GM12874 (cell line): ENCODE results near the gene MVK.

Experiments used
- CTCF ChIP-seq: IDR thresholded peaks from 2 replicates; pipeline ENCODE4 v1.5.1; 2011; ENCODE audit warnings: low read depth, mild to moderate bottlenecking, control low read depth, low read length, moderate library complexity; ENCODE audit not compliant: insufficient read depth

MVK gene

DNA sequence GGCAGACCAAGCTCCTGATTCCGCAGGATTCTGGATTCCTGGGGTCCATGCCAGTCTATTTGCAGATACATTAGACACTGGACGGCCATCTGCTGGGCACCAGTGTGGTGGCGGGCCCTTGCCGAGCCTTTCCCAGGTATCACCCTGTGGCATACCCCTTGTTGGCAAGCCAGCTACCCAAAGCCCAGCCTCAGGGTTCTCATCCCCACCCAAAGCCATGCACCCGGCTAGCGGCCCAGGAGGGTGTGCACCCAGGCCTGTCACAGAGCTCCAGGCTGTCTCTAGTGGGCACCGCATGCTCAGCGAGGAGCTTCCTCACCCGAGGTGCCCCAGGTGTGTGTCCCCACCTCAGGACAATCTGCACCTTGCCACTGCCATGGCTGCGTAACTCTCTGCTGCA lies 14.0 kb upstream of the MVK start:
- no peak for TF ChIP-seq CTCF

DNA sequence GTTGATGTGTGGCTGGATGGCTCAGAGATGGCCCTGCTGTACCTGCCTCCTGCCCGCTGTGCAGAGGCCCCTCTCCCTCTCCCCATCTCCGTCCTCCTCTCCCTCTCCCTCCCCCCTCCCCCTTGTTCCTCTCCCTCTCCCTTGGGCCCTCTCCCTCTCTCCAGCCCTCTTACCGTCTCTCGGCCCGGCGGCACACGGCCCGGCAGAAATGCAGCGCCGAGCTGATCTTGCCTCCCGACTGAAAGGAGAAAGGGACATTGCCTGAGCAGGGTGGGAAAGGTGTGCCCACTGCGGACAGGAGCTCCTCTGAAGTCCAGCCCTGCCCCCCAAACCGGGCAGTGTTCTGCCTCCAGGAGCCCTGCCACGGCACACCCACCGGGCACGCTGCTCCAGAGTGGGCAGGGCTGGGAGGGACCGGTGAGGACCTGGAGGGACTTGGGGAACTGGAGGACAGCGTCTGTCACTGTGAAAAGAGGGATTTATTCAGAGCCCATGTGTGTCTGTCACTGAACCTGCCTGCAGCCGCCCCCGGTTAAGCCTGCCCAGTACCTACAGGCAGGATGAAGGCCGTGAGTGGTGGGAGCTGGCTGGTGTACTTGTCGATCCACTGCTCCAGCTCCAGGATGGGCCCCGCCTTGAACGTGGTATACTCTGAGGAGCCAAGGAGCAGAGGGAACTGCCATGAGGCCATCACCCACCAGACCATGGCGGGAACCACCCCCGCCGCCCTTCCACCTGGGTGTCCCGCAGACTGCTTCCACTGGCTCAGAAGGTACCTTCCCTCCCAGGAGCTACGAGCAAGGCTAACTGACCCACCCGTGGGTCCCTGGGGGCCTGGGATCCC lies 12.5 kb upstream of the MVK start:
- TF ChIP-seq CTCF, result no peak

DNA sequence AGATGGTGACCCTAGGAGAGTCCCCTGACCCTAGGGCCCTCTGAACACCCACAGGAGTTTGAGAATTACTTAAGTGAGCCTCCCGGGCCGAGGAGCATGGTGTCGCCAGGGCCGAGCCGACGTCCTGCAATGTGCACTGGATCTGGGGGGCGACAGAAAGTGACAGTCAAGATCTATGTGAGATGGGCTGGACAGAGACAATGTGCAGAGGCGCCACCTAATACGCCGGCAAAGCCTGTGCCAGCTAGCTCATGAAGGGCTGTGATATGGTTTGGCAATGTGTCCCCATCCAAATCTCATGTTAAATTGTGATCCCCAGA lies 11.9 kb upstream of the MVK start:
- TF ChIP-seq CTCF, result no peak

GRCh38 chr12:109562871-109563270 lies 10.7 kb upstream of the MVK start:
- TF ChIP-seq CTCF, result no peak

DNA sequence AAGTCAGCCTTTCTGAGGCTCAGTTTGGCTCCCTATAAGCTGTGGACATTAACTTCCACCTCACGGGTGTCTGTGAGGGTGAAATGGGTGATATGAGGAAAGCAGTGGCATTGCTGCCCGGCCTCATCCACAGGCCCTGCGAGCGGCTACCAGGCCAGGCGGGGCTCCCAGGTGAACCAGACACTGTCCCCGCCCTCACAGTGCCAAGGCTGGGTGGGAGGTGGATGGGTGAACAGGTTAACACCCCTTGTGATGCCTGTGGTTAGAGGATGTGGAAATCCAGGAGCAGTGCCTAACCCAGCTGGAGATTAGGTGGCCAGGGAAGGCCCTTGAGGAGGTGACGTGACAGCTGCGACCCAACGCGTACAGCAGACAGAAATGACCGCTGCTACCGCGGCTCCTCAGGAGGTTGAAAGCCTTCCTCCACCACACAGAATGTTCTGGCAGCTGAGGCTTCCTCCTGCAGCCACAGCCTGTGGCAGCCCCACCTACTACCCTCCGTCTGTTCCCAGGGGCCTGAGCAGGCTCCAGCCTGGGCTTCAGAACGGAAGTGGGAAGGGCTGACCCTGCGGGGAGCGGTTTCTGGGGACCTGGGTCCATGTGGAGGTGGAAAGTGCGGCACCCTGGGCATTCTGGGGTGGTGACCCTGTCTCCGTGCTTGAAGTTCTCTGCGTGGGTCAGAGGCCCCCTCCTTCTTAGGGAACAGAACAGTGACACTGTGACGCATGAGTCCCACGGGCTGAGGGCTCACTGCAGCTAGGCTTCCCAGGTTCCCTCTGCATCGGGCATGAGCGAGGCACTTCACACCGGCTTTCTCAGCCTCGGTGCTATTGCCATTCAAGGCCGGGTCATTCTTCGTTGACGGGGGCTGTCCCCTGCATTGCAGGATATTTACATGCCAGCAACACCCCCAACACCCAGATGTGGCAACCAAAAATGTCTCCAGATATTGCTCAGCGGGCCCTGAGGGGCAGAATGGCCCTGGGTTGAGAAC lies 10.0 kb upstream of the MVK start:
- TF ChIP-seq CTCF, result no peak

DNA sequence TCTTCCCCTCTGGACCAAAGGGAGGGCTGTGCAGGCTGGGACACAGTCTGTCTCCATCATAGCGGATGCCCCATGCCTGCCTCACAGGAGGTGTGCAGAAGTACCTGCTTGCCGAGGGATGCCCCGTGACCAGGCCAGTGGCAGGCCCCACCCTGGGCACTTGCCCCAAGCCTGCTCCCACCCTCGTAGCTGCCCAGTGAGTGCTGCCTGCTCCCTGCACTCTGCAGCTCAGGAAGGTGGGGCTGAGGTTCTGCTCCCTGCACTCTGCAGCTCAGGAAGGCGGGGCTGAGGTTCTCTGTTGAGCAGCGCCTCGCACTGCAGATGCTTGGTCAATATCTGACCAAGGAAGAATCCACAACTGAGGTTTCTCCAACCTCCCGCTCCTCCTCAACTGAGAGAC lies 7.2 kb upstream of the MVK start:
- no peak for TF ChIP-seq CTCF

GRCh38 chr12:109567296-109567695 lies 6.3 kb upstream of the MVK start:
- no peak for TF ChIP-seq CTCF
